Glutamatergic neuron (in vitro differentiated cells): ENCODE data around the gene PSMA6. TPM values are rescaled to one million over a fixed set of nuclear protein-coding genes. Genes with fewer than 3 reads are reported as not detected.

Experiments used
- DNase-seq: peaks from one replicate; pipeline ENCODE4 v3.0.0; 2022
- H3K27ac Mint-ChIP-seq: one replicate; pipeline ENCODE4 v1.8.0; 2020; ENCODE audit warnings: mild to moderate bottlenecking, mixed read lengths, inconsistent platforms; ENCODE audit not compliant: unreplicated experiment
- H3K27me3 Mint-ChIP-seq: one replicate; pipeline ENCODE4 v1.8.0; 2020; ENCODE audit warnings: mild to moderate bottlenecking, moderate library complexity, mixed read lengths, inconsistent platforms; ENCODE audit not compliant: unreplicated experiment
- H3K36me3 Mint-ChIP-seq: one replicate; pipeline ENCODE4 v1.8.0; 2020; ENCODE audit warnings: mild to moderate bottlenecking, mixed read lengths, inconsistent platforms; ENCODE audit not compliant: unreplicated experiment
- H3K4me1 Mint-ChIP-seq: one replicate; pipeline ENCODE4 v1.8.0; 2020; ENCODE audit warnings: mild to moderate bottlenecking, low read depth, mixed read lengths, inconsistent platforms; ENCODE audit not compliant: unreplicated experiment
- H3K4me3 Mint-ChIP-seq: one replicate; pipeline ENCODE4 v1.8.0; 2020; ENCODE audit warnings: mild to moderate bottlenecking, mixed read lengths, inconsistent platforms; ENCODE audit not compliant: unreplicated experiment
- H3K9me3 Mint-ChIP-seq: one replicate; pipeline ENCODE4 v1.8.0; 2020; ENCODE audit warnings: mild to moderate bottlenecking, moderate library complexity, mixed read lengths, inconsistent platforms; ENCODE audit not compliant: unreplicated experiment
- total RNA-seq: library from RNA; stranded (reverse); fragmentation: NEBNext Ultra II Directional; extraction: Animal tissue kit (Norgen Biotek cat#: 25700); gene quantifications from one replicate; pipeline ENCODE4 v1.2.1, GENCODE V29; 2021; ENCODE audit not compliant: unreplicated experiment
- TF ChIP-seq, protein P1 (sequence below): fragments of 200-600 bp; sonication (generic); IDR thresholded peaks from one replicate; pipeline ENCODE4 v1.5.0; 2021; ENCODE audit not compliant: partially characterized antibody, unreplicated experiment

The PSMA6 gene
- total RNA-seq, 1 donor from 2014 or later: 148 TPM

DNA sequence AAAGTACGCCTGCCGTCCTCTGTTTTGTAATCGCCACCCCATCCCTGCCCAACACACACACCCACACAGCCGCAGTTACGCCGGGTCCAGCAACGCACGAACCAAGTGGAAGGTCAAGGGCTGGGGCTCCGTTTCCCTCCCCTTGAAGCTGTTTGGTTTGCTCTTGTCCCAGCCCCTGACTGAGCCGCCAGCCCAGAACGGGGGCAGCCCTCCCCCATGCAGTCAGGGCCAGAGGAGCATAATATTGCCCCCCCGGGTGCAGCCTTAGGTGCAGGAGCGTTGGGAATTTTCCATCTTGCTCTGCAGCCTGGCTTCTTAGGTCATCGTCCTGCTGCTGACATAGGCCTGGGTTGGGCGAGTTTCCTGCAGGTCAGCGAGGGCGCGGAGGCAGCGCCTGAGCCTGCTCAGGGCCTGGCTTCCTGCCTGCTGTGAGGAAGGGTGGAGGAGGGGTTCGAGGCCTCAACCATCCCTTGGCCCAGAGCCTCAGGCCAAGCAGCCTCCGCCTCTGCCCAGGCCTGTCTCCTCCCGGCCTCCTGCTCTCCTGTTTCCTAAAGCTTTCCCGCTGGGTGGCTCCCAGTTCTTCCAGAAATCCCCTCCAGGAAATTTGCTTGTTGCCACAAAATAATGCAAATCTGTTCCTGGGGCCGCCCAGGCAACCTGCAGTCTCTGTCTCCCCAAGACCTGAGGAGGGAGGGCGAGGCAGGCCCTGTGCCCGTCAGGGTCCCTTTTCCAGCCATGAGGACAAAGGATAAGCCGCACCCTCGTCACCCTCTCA, 44.5 kb downstream of the PSMA6 start:
- no peaks in the 10 kb centered on the region for H3K36me3 Mint-ChIP-seq
- peak overlapping the region; percentile 17 for H3K27ac Mint-ChIP-seq
- peaks cover 4% of the 10 kb centered on the region for H3K9me3 Mint-ChIP-seq
- H3K4me1 Mint-ChIP-seq: peaks cover 12% of the 10 kb centered on the region
- H3K27me3 Mint-ChIP-seq: no peaks in the 10 kb centered on the region
- TF ChIP-seq, protein P1, sequence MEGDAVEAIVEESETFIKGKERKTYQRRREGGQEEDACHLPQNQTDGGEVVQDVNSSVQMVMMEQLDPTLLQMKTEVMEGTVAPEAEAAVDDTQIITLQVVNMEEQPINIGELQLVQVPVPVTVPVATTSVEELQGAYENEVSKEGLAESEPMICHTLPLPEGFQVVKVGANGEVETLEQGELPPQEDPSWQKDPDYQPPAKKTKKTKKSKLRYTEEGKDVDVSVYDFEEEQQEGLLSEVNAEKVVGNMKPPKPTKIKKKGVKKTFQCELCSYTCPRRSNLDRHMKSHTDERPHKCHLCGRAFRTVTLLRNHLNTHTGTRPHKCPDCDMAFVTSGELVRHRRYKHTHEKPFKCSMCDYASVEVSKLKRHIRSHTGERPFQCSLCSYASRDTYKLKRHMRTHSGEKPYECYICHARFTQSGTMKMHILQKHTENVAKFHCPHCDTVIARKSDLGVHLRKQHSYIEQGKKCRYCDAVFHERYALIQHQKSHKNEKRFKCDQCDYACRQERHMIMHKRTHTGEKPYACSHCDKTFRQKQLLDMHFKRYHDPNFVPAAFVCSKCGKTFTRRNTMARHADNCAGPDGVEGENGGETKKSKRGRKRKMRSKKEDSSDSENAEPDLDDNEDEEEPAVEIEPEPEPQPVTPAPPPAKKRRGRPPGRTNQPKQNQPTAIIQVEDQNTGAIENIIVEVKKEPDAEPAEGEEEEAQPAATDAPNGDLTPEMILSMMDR: no peak
- no peak overlapping the region for H3K4me3 Mint-ChIP-seq
- DNase-seq: no peak

DNA sequence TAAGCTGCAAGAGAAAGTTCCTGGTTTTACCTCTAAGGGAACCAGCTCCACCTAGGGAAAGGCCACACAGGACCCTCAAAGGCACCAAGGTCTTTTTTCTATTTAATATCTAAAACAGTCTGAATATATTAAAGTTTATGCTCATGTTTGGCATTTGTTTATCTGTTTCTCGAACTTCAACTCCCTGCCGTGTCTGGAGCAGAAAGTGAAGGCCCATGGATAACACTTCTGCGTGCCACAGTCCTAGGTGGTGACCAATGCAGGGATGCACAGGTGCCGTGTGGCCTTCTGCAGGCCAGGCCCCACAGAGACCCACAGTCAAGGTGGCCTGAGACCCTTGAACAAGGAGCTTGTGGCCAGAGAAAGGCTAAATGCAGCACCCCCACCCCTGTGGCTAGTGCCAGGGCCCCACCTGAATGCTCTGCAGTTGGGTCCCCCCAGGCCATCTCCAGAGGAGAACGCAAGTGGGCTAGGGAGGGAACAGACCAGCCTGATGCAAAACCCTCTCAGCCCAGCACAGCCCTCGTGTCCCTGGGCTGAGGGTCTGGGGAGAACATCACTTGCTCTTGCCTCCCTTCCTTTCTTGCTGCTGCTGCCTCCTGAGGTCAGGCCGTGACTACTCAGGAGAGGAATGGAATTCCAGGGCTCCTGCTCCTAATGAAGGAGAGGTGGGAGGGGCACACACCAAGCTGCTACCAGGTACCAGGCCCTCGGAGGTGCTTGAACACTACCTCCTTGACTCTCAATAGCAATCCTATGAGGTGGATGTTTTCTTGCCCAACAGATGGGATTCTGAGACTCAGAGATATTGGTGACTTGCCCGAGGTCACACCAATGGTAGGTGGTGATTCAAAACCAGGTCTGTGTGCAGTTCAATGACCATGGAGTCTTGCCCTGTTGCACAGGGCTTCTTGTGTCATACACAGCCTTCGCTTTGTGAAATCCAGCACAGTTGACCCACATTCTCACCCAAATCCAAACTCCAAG, 45.4 kb downstream of the PSMA6 start:
- Mint-ChIP-seq H3K27ac (no peak overlapping the region), H3K27me3 (no peaks in the 10 kb centered on the region), H3K36me3 (no peaks in the 10 kb centered on the region), H3K9me3 (peaks cover 2% of the 10 kb centered on the region), H3K4me1 (peaks cover 12% of the 10 kb centered on the region), H3K4me3 (no peak overlapping the region)
- DNase-seq: no peak
- TF ChIP-seq, protein P1: no peak

DNA sequence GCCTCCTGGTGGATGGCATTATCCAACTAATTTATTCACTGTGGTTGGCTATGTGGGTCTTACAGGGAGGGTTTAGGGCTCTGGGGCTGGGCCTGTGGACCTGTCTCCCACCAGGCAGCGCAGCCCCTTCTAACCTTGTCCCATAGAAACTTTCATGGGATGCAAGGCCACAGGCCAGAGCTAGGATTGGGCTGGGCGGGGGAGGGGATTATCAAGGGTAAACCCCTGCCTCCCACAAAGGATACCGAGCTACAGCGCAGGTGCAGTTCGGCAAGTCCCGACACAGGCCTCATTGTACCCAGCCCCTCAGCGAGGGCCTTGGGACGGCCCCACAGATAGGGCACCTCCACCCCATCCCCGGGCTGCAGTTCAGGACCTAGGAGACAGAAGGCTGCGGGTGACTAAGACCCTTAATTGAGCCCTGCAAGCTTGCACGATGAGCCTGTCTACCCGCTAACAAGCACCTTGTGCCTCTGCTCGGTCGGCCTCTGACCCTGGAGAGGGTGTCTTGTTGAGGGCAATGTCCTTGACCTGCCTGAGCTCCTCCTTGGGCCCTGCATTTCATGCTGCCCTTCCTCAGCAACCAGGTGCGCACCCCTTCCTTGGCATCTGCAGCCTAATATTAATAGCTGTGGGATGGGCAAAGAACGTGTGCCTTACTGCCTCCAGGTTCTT, 46.7 kb downstream of the PSMA6 start:
- Mint-ChIP-seq H3K36me3 (no peaks in the 10 kb centered on the region), H3K4me3 (no peak overlapping the region), H3K9me3 (peaks cover 4% of the 10 kb centered on the region), H3K27me3 (no peaks in the 10 kb centered on the region), H3K27ac (no peak overlapping the region), H3K4me1 (peaks cover 8% of the 10 kb centered on the region)
- TF ChIP-seq, protein P1: no peak
- no peak for DNase-seq

DNA sequence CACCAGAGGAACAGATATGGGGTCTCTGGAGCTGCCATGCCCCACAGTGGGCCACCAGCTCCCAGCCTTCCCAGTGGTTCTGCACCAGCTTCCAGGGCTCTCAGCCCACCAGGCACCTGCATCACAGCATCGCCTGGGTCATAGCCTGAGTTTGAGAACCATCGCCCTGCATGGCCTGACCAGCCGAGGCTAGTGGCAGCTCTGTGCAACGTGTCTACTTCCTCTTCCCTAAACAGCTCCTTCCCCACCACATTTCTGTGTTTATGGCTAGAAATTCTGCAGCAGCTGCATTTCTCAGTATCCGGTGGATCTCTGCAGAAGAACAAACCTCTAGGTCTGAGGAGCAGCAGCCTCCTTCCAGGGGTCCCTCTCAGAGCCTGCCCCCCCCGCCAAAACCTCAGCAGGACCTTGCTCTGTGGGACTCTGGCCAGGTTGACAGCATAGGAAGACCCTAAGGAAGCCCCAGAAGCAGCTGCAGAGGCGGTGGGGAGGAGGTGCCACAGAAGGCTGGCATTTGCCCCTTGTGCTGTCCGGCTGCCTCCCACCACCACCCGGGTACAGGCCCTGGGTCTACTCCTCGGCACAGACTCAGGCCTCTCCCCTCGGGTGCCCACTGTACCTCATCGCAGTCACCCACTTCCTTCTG, 47.7 kb downstream of the PSMA6 start:
- Mint-ChIP-seq H3K4me1 (peaks cover 8% of the 10 kb centered on the region), H3K36me3 (no peaks in the 10 kb centered on the region), H3K27me3 (no peaks in the 10 kb centered on the region), H3K9me3 (peaks cover 4% of the 10 kb centered on the region), H3K4me3 (no peak overlapping the region), H3K27ac (no peak overlapping the region)
- TF ChIP-seq, protein P1: no peak
- DNase-seq: no peak
